ENCODE data around the gene RCVRN. TPM values are rescaled to one million over a fixed set of nuclear protein-coding genes. Genes with fewer than 3 reads are reported as not detected.

Gene RCVRN
- total RNA-seq, 1 donor = not detected

GRCh38 chr17:9875441-9875840 lies 29.6 kb downstream of the RCVRN start:
- Histone ChIP-seq H3K36me3 (ENCODE audit: insufficient read depth, low read length) (no peaks in the 10 kb centered on the region), H3K4me2 (ENCODE audit: insufficient read depth, low read length) (no peak overlapping the region), H3K27ac (ENCODE audit: low read depth, low read length) (no peak overlapping the region), H3K27me3 (ENCODE audit: insufficient read depth, low read length) (no peaks in the 10 kb centered on the region), H2AFZ (ENCODE audit: low read length) (no peak overlapping the region), H3K9me3 (ENCODE audit: low read depth, low read length) (no peaks in the 10 kb centered on the region), H4K20me1 (ENCODE audit: insufficient read depth, low read length) (no peaks in the 10 kb centered on the region), H3K4me3 (ENCODE audit: insufficient read depth, low read length) (no peak overlapping the region), H3K4me1 (ENCODE audit: insufficient read depth, low read length) (no peaks in the 10 kb centered on the region), H3K79me2 (ENCODE audit: insufficient read depth, low read length) (no peaks in the 10 kb centered on the region)
- TF ChIP-seq, protein P1, sequence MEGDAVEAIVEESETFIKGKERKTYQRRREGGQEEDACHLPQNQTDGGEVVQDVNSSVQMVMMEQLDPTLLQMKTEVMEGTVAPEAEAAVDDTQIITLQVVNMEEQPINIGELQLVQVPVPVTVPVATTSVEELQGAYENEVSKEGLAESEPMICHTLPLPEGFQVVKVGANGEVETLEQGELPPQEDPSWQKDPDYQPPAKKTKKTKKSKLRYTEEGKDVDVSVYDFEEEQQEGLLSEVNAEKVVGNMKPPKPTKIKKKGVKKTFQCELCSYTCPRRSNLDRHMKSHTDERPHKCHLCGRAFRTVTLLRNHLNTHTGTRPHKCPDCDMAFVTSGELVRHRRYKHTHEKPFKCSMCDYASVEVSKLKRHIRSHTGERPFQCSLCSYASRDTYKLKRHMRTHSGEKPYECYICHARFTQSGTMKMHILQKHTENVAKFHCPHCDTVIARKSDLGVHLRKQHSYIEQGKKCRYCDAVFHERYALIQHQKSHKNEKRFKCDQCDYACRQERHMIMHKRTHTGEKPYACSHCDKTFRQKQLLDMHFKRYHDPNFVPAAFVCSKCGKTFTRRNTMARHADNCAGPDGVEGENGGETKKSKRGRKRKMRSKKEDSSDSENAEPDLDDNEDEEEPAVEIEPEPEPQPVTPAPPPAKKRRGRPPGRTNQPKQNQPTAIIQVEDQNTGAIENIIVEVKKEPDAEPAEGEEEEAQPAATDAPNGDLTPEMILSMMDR (IDR thresholded peaks at IDR 0.05; ENCODE audit: extremely low read depth, low read depth, low read length) = no peak
- no peak for DNase-seq (ENCODE audit: insufficient read length, low spot score, missing footprints)

DNA sequence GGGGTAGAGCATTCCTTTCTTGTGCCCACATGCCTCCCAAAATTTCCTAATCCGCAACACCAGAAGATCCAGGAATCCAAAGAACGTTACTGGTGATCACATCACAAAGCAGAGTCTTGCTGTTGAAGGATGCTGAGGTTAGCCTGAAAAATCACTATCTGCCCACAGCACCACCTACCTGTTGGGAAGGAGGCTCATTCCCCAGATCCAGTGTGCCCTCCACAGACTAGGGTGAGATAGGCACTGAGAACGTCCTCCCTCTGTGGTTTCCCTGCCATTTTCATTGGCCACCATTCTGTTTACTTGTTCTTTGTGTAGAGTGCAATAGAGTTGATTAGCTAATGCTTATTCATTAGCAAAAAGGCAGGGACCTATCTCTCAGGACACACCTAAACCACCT lies 30.3 kb downstream of the RCVRN start:
- no peaks in the 10 kb centered on the region for H3K79me2 ChIP-seq (ENCODE audit: insufficient read depth, low read length)
- no peak overlapping the region for H3K4me3 ChIP-seq (ENCODE audit: insufficient read depth, low read length)
- DNase-seq (ENCODE audit: insufficient read length, low spot score, missing footprints) = no peak
- no peak overlapping the region for H3K27ac ChIP-seq (ENCODE audit: low read depth, low read length)
- H3K9me3 ChIP-seq (ENCODE audit: low read depth, low read length) = no peaks in the 10 kb centered on the region
- no peaks in the 10 kb centered on the region for H3K36me3 ChIP-seq (ENCODE audit: insufficient read depth, low read length)
- TF ChIP-seq, protein P1 (IDR thresholded peaks at IDR 0.05; ENCODE audit: extremely low read depth, low read depth, low read length) = no peak
- no peaks in the 10 kb centered on the region for H3K27me3 ChIP-seq (ENCODE audit: insufficient read depth, low read length)
- no peaks in the 10 kb centered on the region for H4K20me1 ChIP-seq (ENCODE audit: insufficient read depth, low read length)
- H3K4me2 ChIP-seq (ENCODE audit: insufficient read depth, low read length) = no peak overlapping the region
- no peaks in the 10 kb centered on the region for H3K4me1 ChIP-seq (ENCODE audit: insufficient read depth, low read length)
- H2AFZ ChIP-seq (ENCODE audit: low read length) = no peak overlapping the region

DNA sequence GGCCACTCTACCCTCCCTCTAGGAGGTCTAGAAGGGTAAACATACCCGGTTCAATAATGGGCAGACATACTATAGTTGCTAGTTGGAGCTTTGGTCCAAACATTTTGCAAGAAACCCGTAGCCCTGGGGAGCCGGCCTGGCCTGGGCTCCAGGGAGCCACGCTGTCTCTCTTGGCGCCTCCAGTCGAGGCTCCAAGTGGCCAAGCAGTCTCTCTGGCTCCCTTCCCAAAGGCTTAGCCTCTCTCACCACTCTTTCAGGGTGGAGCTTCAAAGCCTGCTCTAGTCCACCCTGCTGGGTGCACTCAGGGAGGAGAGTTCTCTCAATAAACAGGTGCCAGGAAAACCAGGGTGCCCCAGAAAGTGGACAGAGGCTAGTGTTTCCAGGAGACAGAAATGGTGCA lies 32.2 kb downstream of the RCVRN start:
- Histone ChIP-seq H3K4me1 (ENCODE audit: insufficient read depth, low read length) (no peaks in the 10 kb centered on the region), H3K4me3 (ENCODE audit: insufficient read depth, low read length) (no peak overlapping the region), H3K9me3 (ENCODE audit: low read depth, low read length) (no peaks in the 10 kb centered on the region), H3K36me3 (ENCODE audit: insufficient read depth, low read length) (no peaks in the 10 kb centered on the region), H4K20me1 (ENCODE audit: insufficient read depth, low read length) (no peaks in the 10 kb centered on the region), H2AFZ (ENCODE audit: low read length) (no peak overlapping the region), H3K4me2 (ENCODE audit: insufficient read depth, low read length) (no peak overlapping the region), H3K27me3 (ENCODE audit: insufficient read depth, low read length) (no peaks in the 10 kb centered on the region), H3K27ac (ENCODE audit: low read depth, low read length) (no peak overlapping the region), H3K79me2 (ENCODE audit: insufficient read depth, low read length) (no peaks in the 10 kb centered on the region)
- no peak for DNase-seq (ENCODE audit: insufficient read length, low spot score, missing footprints)
- TF ChIP-seq, protein P1 (IDR thresholded peaks at IDR 0.05; ENCODE audit: extremely low read depth, low read depth, low read length) = no peak

GRCh38 chr17:9868552-9868951 lies 36.5 kb downstream of the RCVRN start:
- H3K4me3 ChIP-seq (ENCODE audit: insufficient read depth, low read length) = no peak overlapping the region
- H3K79me2 ChIP-seq (ENCODE audit: insufficient read depth, low read length) = no peaks in the 10 kb centered on the region
- no peak overlapping the region for H3K27ac ChIP-seq (ENCODE audit: low read depth, low read length)
- H3K4me2 ChIP-seq (ENCODE audit: insufficient read depth, low read length) = no peak overlapping the region
- H2AFZ ChIP-seq (ENCODE audit: low read length) = no peak overlapping the region
- DNase-seq (ENCODE audit: insufficient read length, low spot score, missing footprints) = peak; percentile 19
- H4K20me1 ChIP-seq (ENCODE audit: insufficient read depth, low read length) = no peaks in the 10 kb centered on the region
- TF ChIP-seq, protein P1 (IDR thresholded peaks at IDR 0.05; ENCODE audit: extremely low read depth, low read depth, low read length) = no peak
- H3K36me3 ChIP-seq (ENCODE audit: insufficient read depth, low read length) = no peaks in the 10 kb centered on the region
- no peaks in the 10 kb centered on the region for H3K9me3 ChIP-seq (ENCODE audit: low read depth, low read length)
- no peaks in the 10 kb centered on the region for H3K27me3 ChIP-seq (ENCODE audit: insufficient read depth, low read length)
- H3K4me1 ChIP-seq (ENCODE audit: insufficient read depth, low read length) = no peaks in the 10 kb centered on the region
